Stimulated activated CD8-positive, alpha-beta memory T cell treated with anti-CD3 and anti-CD28 coated beads, Interleukin-7, amount 100 ng/mL, for 4 hours (primary cell): Measurements from ENCODE around the gene STAT1.

Experiments
- DNase-seq, 2 donors: peaks; one replicate each; pipeline ENCODE4 v3.0.0-alpha.2; 2020; ENCODE audit warnings: low read depth in 2 of 2

STAT1 gene

GRCh38 chr2:190959911-190960788 is 53.8 kb downstream of the STAT1 start:
- no peak for DNase-seq

GRCh38 chr2:190953257-190953656 is 60.7 kb downstream of the STAT1 start:
- DNase-seq, result no peak

DNA sequence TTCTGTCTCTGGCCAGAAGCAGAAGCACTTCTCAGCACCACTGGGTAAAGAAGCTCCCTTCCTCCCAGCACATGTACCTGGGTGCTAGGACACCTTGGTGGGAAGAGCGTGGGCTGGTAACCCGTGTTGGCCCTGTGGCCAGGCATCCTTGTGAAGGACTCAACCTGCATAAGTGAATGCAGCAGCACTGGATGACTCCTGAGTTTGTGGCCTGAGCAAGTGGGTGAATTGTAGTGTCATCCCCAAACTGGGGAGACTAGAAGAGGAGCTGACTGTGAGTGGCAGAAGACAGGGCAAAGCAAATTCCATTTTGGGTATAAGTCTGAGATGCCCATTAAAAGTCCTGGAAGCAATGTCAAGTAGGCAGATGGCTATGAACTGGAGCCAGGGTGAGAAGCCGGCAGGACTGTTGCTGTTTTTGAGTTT is 63.4 kb downstream of the STAT1 start:
- DNase-seq, result no peak

GRCh38 chr2:190948671-190949070 is 65.3 kb downstream of the STAT1 start:
- DNase-seq, result no peak

- DNase-seq, result no peak
Observed at GRCh38 chr2:190947711-190948251, 66.2 kb downstream of the STAT1 start.

- DNase-seq, result no peak
Observed at GRCh38 chr2:190947141-190947540, 66.8 kb downstream of the STAT1 start.

DNA sequence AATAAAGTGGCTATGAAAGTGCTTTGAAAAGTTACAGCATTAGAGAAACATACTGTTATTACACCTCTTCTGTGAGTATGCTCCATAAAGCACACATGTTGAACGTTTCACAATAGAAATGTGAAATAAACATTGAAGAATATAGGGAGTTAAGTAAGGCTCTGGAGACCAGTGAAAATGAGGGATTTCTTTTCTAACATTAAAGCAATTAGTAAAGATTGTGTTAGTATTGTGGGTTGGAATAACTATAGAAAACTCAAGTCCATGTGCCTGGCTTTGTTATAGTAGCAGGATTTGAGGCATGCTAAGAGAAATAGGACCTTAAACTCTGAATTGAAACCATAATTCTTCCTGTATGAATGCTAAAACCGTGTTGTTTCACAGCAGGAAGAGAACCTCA is 70.3 kb downstream of the STAT1 start:
- no peak for DNase-seq

- no peak for DNase-seq
Observed at GRCh38 chr2:190942697-190943096, 71.3 kb downstream of the STAT1 start.

GRCh38 chr2:190941571-190941970 is 72.4 kb downstream of the STAT1 start:
- no peak for DNase-seq

DNA sequence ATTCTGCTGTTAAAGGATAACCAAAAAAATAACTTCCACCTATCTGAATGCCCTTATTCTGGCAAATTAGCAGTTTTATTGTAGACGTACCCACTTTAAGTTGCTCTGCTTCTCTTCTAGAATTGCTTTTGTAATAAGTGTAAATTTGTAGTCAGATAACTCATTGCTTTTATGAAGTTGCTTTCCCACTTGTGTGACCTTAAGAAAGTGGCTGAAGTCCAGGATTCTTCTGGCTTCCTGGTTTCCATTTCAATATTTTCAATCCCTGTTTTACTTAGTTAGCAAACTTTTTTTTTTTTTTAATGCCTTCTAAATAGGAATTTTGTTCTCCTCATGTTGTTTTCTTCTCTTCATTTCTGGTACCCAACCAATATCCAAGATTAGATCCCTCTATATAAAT is 73.5 kb downstream of the STAT1 start:
- no peak for DNase-seq

DNA sequence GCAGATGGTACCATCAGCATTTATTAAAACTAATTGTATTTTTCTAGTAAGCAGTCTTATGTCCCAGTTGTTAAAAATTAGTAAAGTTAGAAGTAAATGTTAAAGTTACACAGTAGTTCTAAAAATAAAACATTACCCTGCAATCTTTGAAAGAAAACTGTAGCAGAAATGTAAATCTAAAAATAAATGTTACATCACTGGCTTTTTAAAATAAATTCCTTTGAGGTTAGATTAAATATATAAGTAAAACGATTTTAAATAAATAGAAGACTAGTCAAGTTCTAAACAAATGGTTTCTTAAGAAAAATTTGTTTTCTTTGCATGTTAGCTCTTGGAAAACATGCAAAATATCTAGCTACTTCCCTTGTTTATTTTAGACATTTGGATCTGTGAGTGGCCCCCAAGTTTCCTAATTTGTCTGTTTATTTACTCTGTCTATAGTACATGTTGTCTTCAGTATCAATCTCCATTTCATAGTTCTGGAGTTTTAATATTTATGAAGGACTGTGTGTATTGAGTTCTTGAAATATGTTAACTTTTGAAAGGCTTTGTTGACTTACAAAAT is 75.1 kb downstream of the STAT1 start:
- no peak for DNase-seq

- no peak for DNase-seq
Observed at GRCh38 chr2:190935054-190935453, 78.9 kb downstream of the STAT1 start.

GRCh38 chr2:190933361-190933760 is 80.6 kb downstream of the STAT1 start:
- no peak for DNase-seq

DNA sequence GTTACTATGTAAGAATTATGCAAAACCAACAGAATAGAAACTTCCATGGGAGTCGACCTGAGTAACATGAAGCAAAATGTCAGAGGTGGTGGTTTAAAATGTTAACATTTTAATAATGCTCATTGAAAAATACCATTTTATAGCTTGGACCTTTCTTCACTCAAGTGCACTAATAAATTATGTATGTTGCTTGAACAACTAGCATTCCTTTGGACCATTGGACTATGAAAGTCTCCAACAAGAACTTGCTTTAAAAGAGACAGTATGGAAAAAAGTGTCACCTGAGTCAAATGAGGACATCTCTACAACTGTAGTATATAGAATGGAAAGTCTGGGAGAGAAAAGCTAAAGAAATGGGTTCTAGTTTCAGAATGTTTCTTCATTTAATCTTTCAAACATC is 81.5 kb downstream of the STAT1 start:
- DNase-seq, result no peak

- no peak for DNase-seq
Observed at GRCh38 chr2:190930411-190930810, 83.6 kb downstream of the STAT1 start.

- no peak for DNase-seq
Observed at GRCh38 chr2:190929919-190930318, 84.1 kb downstream of the STAT1 start.

DNA sequence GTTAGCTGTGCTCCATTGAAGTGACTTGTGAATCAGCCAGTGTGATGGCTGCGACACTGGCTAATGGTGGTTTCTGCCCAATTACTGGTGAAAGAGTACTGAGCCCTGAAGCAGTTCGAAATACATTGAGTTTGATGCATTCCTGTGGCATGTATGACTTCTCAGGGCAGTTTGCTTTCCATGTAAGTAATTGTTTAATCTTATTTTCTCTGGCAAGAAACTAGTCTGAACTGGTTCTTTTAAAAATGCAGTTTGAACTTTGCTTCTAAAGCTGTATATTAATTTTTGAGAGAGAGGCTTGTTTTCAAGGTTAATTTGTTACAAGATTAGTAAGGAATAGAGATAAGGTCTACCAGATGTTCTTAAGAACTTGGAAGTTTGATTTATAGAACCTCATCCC is 86.7 kb downstream of the STAT1 start:
- no peak for DNase-seq

- DNase-seq, result no peak
Observed at GRCh38 chr2:190922376-190922775, 91.6 kb downstream of the STAT1 start.

DNA sequence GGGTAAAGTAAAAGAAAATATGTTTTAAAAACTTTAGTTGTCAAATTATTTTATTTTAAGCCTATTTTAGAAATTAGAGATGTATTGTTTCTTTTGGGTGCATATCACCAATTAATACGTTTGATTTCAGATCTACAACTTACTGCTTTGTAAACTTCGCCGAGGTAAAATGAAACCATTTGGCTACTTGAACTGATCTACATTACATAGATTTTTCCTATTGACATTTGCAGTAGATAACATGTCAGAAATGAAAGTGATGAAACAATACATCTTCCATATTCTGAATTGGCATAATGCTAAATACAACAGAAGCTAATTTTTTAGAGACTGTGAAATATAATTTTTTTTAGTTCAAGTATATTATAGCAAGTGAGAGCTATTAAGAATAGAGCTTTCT is 93.9 kb downstream of the STAT1 start:
- no peak for DNase-seq
